MM.1S (cell line): Measurements from ENCODE around the gene ACAA1.

ENCODE experiments used
- EZH2 ChIP-seq: fragments of 300-600 bp; sonication (generic); optimal IDR thresholded peaks from 2 replicates; pipeline ENCODE3; 2017; ENCODE audit warnings: low read depth, mild to moderate bottlenecking, antibody characterized with exemption, low read length, mixed read lengths
- EZH2phosphoT487 ChIP-seq: fragments of 300-600 bp; sonication (generic); IDR thresholded peaks from 2 replicates; pipeline ENCODE4 v1.6.1; 2018; ENCODE audit warnings: antibody characterized with exemption, low read length
- TF ChIP-seq, protein P1 (sequence below): fragments of 300-600 bp; sonication (generic); IDR thresholded peaks from 2 replicates; pipeline ENCODE4 v1.5.1; 2016; ENCODE audit warnings: antibody characterized with exemption, low read length, mixed read lengths

GRCh38 chr3:38115645-38116427, 21.1 kb downstream of the ACAA1 start:
- TF ChIP-seq, protein P1, sequence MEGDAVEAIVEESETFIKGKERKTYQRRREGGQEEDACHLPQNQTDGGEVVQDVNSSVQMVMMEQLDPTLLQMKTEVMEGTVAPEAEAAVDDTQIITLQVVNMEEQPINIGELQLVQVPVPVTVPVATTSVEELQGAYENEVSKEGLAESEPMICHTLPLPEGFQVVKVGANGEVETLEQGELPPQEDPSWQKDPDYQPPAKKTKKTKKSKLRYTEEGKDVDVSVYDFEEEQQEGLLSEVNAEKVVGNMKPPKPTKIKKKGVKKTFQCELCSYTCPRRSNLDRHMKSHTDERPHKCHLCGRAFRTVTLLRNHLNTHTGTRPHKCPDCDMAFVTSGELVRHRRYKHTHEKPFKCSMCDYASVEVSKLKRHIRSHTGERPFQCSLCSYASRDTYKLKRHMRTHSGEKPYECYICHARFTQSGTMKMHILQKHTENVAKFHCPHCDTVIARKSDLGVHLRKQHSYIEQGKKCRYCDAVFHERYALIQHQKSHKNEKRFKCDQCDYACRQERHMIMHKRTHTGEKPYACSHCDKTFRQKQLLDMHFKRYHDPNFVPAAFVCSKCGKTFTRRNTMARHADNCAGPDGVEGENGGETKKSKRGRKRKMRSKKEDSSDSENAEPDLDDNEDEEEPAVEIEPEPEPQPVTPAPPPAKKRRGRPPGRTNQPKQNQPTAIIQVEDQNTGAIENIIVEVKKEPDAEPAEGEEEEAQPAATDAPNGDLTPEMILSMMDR = no peak
- TF ChIP-seq EZH2phosphoT487 (no peak), EZH2 (no peak)
